ENCODE data around the gene MYBBP1A. TPM values are rescaled to one million over a fixed set of nuclear protein-coding genes. Genes with fewer than 3 reads are reported as not detected.

MYBBP1A gene
- total RNA-seq, 6 experiments from 2014 or later, result 65.9 to 80.8 (median 71.8) TPM

- H3K4me3 Mint-ChIP-seq, result no peak overlapping the region
- TF ChIP-seq CTCF (IDR thresholded peaks at IDR 0.05), result no peak
- H3K4me1 Mint-ChIP-seq (ENCODE audit: low read depth), result no peaks in the 10 kb centered on the region
- peaks cover 28% of the 10 kb centered on the region for H3K27me3 Mint-ChIP-seq (ENCODE audit: insufficient read depth)
- no peaks in the 10 kb centered on the region for H3K36me3 Mint-ChIP-seq (ENCODE audit: low read depth)
- no peak overlapping the region for H3K27ac Mint-ChIP-seq
- DNase-seq, result no peak
- no peaks in the 10 kb centered on the region for H3K9me3 Mint-ChIP-seq
Observed at GRCh38 chr17:4530799-4531730, 24.1 kb downstream of the MYBBP1A start.

GRCh38 chr17:4529533-4530152, 25.5 kb downstream of the MYBBP1A start:
- H3K27me3 Mint-ChIP-seq (ENCODE audit: insufficient read depth), result peaks cover 30% of the 10 kb centered on the region
- TF ChIP-seq CTCF (IDR thresholded peaks at IDR 0.05), result no peak
- no peaks in the 10 kb centered on the region for H3K36me3 Mint-ChIP-seq (ENCODE audit: low read depth)
- H3K27ac Mint-ChIP-seq, result no peak overlapping the region
- no peaks in the 10 kb centered on the region for H3K9me3 Mint-ChIP-seq
- DNase-seq, result no peak
- no peak overlapping the region for H3K4me3 Mint-ChIP-seq
- no peaks in the 10 kb centered on the region for H3K4me1 Mint-ChIP-seq (ENCODE audit: low read depth)

GRCh38 chr17:4527566-4528125, 27.5 kb downstream of the MYBBP1A start:
- no peak for DNase-seq
- Mint-ChIP-seq H3K9me3 (no peaks in the 10 kb centered on the region), H3K4me1 (ENCODE audit: low read depth) (no peaks in the 10 kb centered on the region), H3K4me3 (no peak overlapping the region), H3K36me3 (ENCODE audit: low read depth) (no peaks in the 10 kb centered on the region), H3K27ac (no peak overlapping the region), H3K27me3 (ENCODE audit: insufficient read depth) (peaks cover 30% of the 10 kb centered on the region)
- no peak for TF ChIP-seq CTCF (IDR thresholded peaks at IDR 0.05)

- H3K4me3 Mint-ChIP-seq, result no peak overlapping the region
- peaks cover 27% of the 10 kb centered on the region for H3K27me3 Mint-ChIP-seq (ENCODE audit: insufficient read depth)
- no peaks in the 10 kb centered on the region for H3K9me3 Mint-ChIP-seq
- TF ChIP-seq CTCF (IDR thresholded peaks at IDR 0.05), result no peak
- no peaks in the 10 kb centered on the region for H3K4me1 Mint-ChIP-seq (ENCODE audit: low read depth)
- no peak overlapping the region for H3K27ac Mint-ChIP-seq
- DNase-seq, result no peak
- H3K36me3 Mint-ChIP-seq (ENCODE audit: low read depth), result no peaks in the 10 kb centered on the region
Observed at GRCh38 chr17:4527134-4527533, 28.1 kb downstream of the MYBBP1A start.

- no peaks in the 10 kb centered on the region for H3K9me3 Mint-ChIP-seq
- peaks cover 21% of the 10 kb centered on the region for H3K27me3 Mint-ChIP-seq (ENCODE audit: insufficient read depth)
- no peak for TF ChIP-seq CTCF (IDR thresholded peaks at IDR 0.05)
- H3K4me1 Mint-ChIP-seq (ENCODE audit: low read depth), result peaks cover 7% of the 10 kb centered on the region; the same call in 1 of the 2 replicates
- H3K27ac Mint-ChIP-seq, result no peak overlapping the region
- DNase-seq, result no peak
- no peaks in the 10 kb centered on the region for H3K36me3 Mint-ChIP-seq (ENCODE audit: low read depth)
- no peak overlapping the region for H3K4me3 Mint-ChIP-seq
Observed at GRCh38 chr17:4525691-4526397, 29.3 kb downstream of the MYBBP1A start.

All from HFFc6 (cell line).